IMR-90 (cell line): ENCODE data around the gene CDK5R1. TPM values are rescaled to one million over a fixed set of nuclear protein-coding genes. Genes with fewer than 3 reads are reported as not detected.

ENCODE experiments used
- ATAC-seq: fragments of 200-7000 bp; cut with Tn5 transposase; 2 replicates; pipeline ENCODE4 v1.9.1; 2020; ENCODE audit warnings: low read depth, mild to moderate bottlenecking, moderate library complexity
- BruUV-seq: library from RNA; stranded (reverse); fragments of 400-500 nt; replicated peaks from 2 replicates; lab custom pipeline; 2021; lab: Mats Ljungman, UMichigan
- CTCF ChIA-PET: fragments of 300-600 bp; formaldehyde crosslinking; extraction: SDS; loops from one replicate; lab custom pipeline; 2021; ENCODE audit warnings: antibody characterized with exemption; lab: Yijun Ruan, JAX
- POLR2A ChIA-PET: fragments of 300-600 bp; sonication (Branson Sonifier 250); formaldehyde crosslinking; loops from one replicate; lab custom pipeline; 2022; ENCODE audit warnings: antibody characterized with exemption; ENCODE audit not compliant: unreplicated experiment; lab: Charles Lee
- DNase-seq: peaks from one replicate; pipeline ENCODE4 v3.0.0; 2013
- H2AFZ ChIP-seq: replicated peaks from 2 replicates; pipeline ENCODE3; 2013; ENCODE audit warnings: low read length, mild to moderate bottlenecking; ENCODE audit not compliant: poor library complexity
- H2AK5ac ChIP-seq: 2 replicates; pipeline ENCODE4 v1.6.1; 2013; ENCODE audit warnings: low read depth, low read length, inconsistent platforms
- H2AK9ac ChIP-seq: replicated peaks from 2 replicates; pipeline ENCODE3; 2013; ENCODE audit warnings: mild to moderate bottlenecking, low read depth, low read length, moderate library complexity; ENCODE audit not compliant: poor library complexity
- H2BK120ac ChIP-seq: 2 replicates; pipeline ENCODE4 v1.6.1; 2013; ENCODE audit warnings: low read depth, low read length, inconsistent platforms
- H2BK15ac ChIP-seq: 3 replicates; pipeline ENCODE4 v1.6.1; 2013; ENCODE audit warnings: low read depth, low read length, inconsistent platforms
- H2BK20ac ChIP-seq: 2 replicates; pipeline ENCODE4 v1.6.1; 2013; ENCODE audit warnings: low read depth, mild to moderate bottlenecking, inconsistent platforms, low read length, moderate library complexity
- H2BK5ac ChIP-seq: 2 replicates; pipeline ENCODE4 v1.6.1; 2013; ENCODE audit warnings: mild to moderate bottlenecking, low read depth, low read length, inconsistent platforms; ENCODE audit not compliant: poor library complexity, severe bottlenecking
- H3K14ac ChIP-seq: replicated peaks from 2 replicates; pipeline ENCODE4 v1.6.1; 2013; ENCODE audit warnings: low read depth, low read length, inconsistent platforms
- H3K18ac ChIP-seq: 2 replicates; pipeline ENCODE4 v1.6.1; 2013; ENCODE audit warnings: low read depth, low read length, control low read depth
- H3K23ac ChIP-seq: 2 replicates; pipeline ENCODE4 v1.6.1; 2013; ENCODE audit warnings: low read depth, low read length, inconsistent platforms
- H3K27ac ChIP-seq: 2 replicates; pipeline ENCODE4 v1.5.1; 2013; ENCODE audit warnings: mild to moderate bottlenecking, control low read depth, low read length; ENCODE audit not compliant: insufficient read depth
- H3K27me3 ChIP-seq: 2 replicates; pipeline ENCODE4 v1.6.1; 2013; ENCODE audit warnings: low read length; ENCODE audit not compliant: control insufficient read depth, insufficient read depth
- H3K36me3 ChIP-seq: 2 replicates; pipeline ENCODE4 v1.6.1; 2013; ENCODE audit warnings: low read length, mixed read lengths; ENCODE audit not compliant: control insufficient read depth, insufficient read depth
- H3K4ac ChIP-seq: 2 replicates; pipeline ENCODE4 v1.6.1; 2013; ENCODE audit warnings: low read depth, low read length, inconsistent platforms
- H3K4me1 ChIP-seq: 2 replicates; pipeline ENCODE4 v1.6.1; 2013; ENCODE audit warnings: low read length, mixed read lengths; ENCODE audit not compliant: control insufficient read depth, insufficient read depth
- H3K4me2 ChIP-seq: 2 replicates; pipeline ENCODE4 v1.6.1; 2013; ENCODE audit warnings: low read depth, mild to moderate bottlenecking, control low read depth, low read length, moderate library complexity
- H3K4me3 ChIP-seq: 2 replicates; pipeline ENCODE4 v1.5.1; 2013; ENCODE audit warnings: low read depth, mild to moderate bottlenecking, control low read depth, low read length, moderate library complexity; ENCODE audit not compliant: insufficient read depth
- H3K56ac ChIP-seq: 2 replicates; pipeline ENCODE4 v1.6.1; 2013; ENCODE audit warnings: low read length, inconsistent platforms; ENCODE audit not compliant: insufficient read depth; ENCODE audit errors: extremely low read depth
- H3K79me1 ChIP-seq, 2 experiments: 2 replicates each; pipeline ENCODE4 v1.6.1; 2013; ENCODE audit warnings: low read length in 2 of 2, inconsistent platforms in 1 of 2, low read depth in 1 of 2
- H3K9ac ChIP-seq: 2 replicates; pipeline ENCODE4 v1.6.1; 2013; ENCODE audit warnings: low read depth, low read length, control low read depth
- H3K9me1 ChIP-seq: 2 replicates; pipeline ENCODE4 v1.6.1; 2013; ENCODE audit warnings: low read length, inconsistent platforms; ENCODE audit not compliant: insufficient read depth
- H3K9me3 ChIP-seq: 2 replicates; pipeline ENCODE4 v1.6.1; 2013; ENCODE audit warnings: low read length; ENCODE audit not compliant: control insufficient read depth, insufficient read depth
- H4K20me1 ChIP-seq: 2 replicates; pipeline ENCODE4 v1.6.1; 2013; ENCODE audit warnings: low read length, inconsistent platforms; ENCODE audit not compliant: insufficient read depth
- H4K5ac ChIP-seq: 2 replicates; pipeline ENCODE4 v1.6.1; 2013; ENCODE audit warnings: mild to moderate bottlenecking, low read depth, low read length, control low read depth
- H4K8ac ChIP-seq, 2 experiments: 2 replicates each; pipeline ENCODE4 v1.6.1; 2013; ENCODE audit warnings: low read depth in 2 of 2, low read length in 2 of 2, control low read depth in 1 of 2, inconsistent platforms in 1 of 2
- H4K91ac ChIP-seq: 2 replicates; pipeline ENCODE4 v1.6.1; 2013; ENCODE audit warnings: low read depth, low read length, inconsistent platforms; ENCODE audit not compliant: insufficient read depth
- NFE2L2 ChIP-seq: fragments of 150-350 bp; IDR thresholded peaks from 2 replicates; pipeline ENCODE4 v1.6.1; 2016; ENCODE audit warnings: low read depth, mild to moderate bottlenecking, low read length
- RAD21 ChIP-seq: IDR thresholded peaks from 2 replicates; pipeline ENCODE4 v1.6.1; 2012; ENCODE audit warnings: low read length, improper control_type of control experiment
- RCOR1 ChIP-seq: IDR thresholded peaks from 2 replicates; pipeline ENCODE4 v1.6.1; 2012; ENCODE audit warnings: mild to moderate bottlenecking, low read length, improper control_type of control experiment; ENCODE audit not compliant: insufficient replicate concordance
- WGBS, 2 experiments: methylation state at CpG; one replicate each; pipeline versions ENCODE4 v1.1.5 to v1.1.7; 2013; ENCODE audit warnings: missing lambda C conversion rate in 2 of 2; ENCODE audit not compliant: insufficient read length in 1 of 2; ENCODE audit errors: extremely low coverage in 2 of 2; 5-methylcytosine and 5-hydroxymethylcytosine counted together
- dilution Hi-C: fragments of 300-500 bp; cut with HindIII; formaldehyde crosslinking; loops from one replicate; pipeline ENCODE4 v1.14.3; 2018; ENCODE audit warnings: low sequenced_read_pairs; ENCODE audit not compliant: unreplicated experiment
- in situ Hi-C: fragments of 300-500 bp; cut with MboI; formaldehyde crosslinking; loops from 3 replicates; pipeline ENCODE4 v1.14.3; 2019; ENCODE audit warnings: low sequenced_read_pairs, inconsistent platforms, mixed read lengths
- intact Hi-C: fragments of 100-400 bp; cut with micrococcal nuclease; formaldehyde crosslinking; loops from 2 replicates; pipeline ENCODE4 v1.10.0; 2022
- polyA plus RNA-seq, 3 experiments: library from polyadenylated mRNA; depleted of rRNA; stranded (reverse); fragments of >200 nt; gene quantifications; 2 replicates each; pipeline ENCODE4 v1.2.3, GENCODE V29; 2012; ENCODE audit warnings: low replicate concordance in 1 of 3
- total RNA-seq: library from RNA; depleted of rRNA; stranded (reverse); fragments of >200 nt; gene quantifications from 2 replicates; pipeline ENCODE4 v1.2.3, GENCODE V29; 2012
- TF ChIP-seq, protein P1 (sequence below): conservative IDR thresholded peaks from 2 replicates; pipeline ENCODE4 v1.5.1; 2012; ENCODE audit warnings: mild to moderate bottlenecking, low read depth, low read length, improper control_type of control experiment

CDK5R1 gene
- total and polyA plus RNA-seq, 2 of the 4 experiments (the other 2 are of a cell fraction), result 0.36 to 0.74 TPM

DNA sequence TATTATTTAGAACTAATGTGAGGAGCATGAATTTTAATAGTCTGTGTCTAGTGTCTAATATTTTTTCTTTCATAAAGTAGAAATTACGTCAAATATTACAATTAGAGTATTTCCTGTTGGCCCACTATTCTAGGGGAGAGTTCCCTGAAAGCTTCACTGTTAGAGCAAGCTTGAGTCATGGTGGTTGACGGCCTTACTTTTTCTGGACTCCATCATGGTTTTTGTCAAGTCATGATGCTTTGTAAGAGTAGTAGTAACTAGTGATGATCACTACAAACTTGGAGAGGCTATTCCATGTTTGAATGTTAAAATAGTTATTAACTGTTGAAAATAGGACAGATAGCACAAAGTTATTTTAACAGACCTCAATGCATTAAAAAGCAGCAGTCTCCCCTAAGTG, 40.8 kb upstream of the CDK5R1 start:
- DNase-seq (peak; percentile 57), ATAC-seq (no peak)
- Histone ChIP-seq H3K14ac (no peak overlapping the region), H3K4ac (no peak overlapping the region), H3K4me3 (no peak overlapping the region), H4K5ac (no peak overlapping the region), H3K79me1 (peaks cover 21 to 27% of the 10 kb centered on the region in 2 experiments), H2AK5ac (no peak overlapping the region), H4K91ac (no peak overlapping the region), H3K9me1 (0 out of 2 replicates have a peak, but pooled peaks cover 3% of the 10 kb centered on the region), H2BK120ac (no peak overlapping the region), H3K36me3 (peaks cover 13% of the 10 kb centered on the region), H3K23ac (peak overlapping the region; percentile 53; the same call in 1 of the 2 replicates), H2AFZ (no peak overlapping the region), H3K56ac (no peak overlapping the region), H4K20me1 (peaks cover 27% of the 10 kb centered on the region; the same call in 1 of the 2 replicates), H2BK20ac (no peak overlapping the region), H3K4me1 (peaks cover 6% of the 10 kb centered on the region), H3K18ac (no peak overlapping the region), H3K4me2 (peak overlapping the region; percentile 98; the same call in 1 of the 2 replicates), H3K27ac (no peak overlapping the region), H2BK5ac (no peak overlapping the region), H2BK15ac (no peak overlapping the region), H2AK9ac (no peak overlapping the region), H3K9me3 (no peaks in the 10 kb centered on the region), H3K9ac (no peak overlapping the region), H3K27me3 (peaks cover 6% of the 10 kb centered on the region; the same call in 1 of the 2 replicates), H4K8ac (no peak overlapping the region)
- TF ChIP-seq, protein P1, sequence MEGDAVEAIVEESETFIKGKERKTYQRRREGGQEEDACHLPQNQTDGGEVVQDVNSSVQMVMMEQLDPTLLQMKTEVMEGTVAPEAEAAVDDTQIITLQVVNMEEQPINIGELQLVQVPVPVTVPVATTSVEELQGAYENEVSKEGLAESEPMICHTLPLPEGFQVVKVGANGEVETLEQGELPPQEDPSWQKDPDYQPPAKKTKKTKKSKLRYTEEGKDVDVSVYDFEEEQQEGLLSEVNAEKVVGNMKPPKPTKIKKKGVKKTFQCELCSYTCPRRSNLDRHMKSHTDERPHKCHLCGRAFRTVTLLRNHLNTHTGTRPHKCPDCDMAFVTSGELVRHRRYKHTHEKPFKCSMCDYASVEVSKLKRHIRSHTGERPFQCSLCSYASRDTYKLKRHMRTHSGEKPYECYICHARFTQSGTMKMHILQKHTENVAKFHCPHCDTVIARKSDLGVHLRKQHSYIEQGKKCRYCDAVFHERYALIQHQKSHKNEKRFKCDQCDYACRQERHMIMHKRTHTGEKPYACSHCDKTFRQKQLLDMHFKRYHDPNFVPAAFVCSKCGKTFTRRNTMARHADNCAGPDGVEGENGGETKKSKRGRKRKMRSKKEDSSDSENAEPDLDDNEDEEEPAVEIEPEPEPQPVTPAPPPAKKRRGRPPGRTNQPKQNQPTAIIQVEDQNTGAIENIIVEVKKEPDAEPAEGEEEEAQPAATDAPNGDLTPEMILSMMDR, result no peak
- TF ChIP-seq RAD21, result no peak
- TF ChIP-seq RCOR1, result no peak
- peak; percentile 76 for TF ChIP-seq NFE2L2
- TSS peak; percentile 20 for BruUV-seq
- ChIA-PET POLR2A (interaction anchor here (0.6 kb wide), 1 partner anchor 15 kb away, joined by 10 read pairs; no protein-coding TSS in a partner anchor), CTCF (interaction anchor here (1.0 kb wide), 1 partner anchor 16 kb away, joined by 4 read pairs; no protein-coding TSS in a partner anchor)
- in situ Hi-C loops, result no loop called here
- intact Hi-C loops, result loop anchor here (10.0 kb wide), 1 partner anchor 191 kb away; no protein-coding TSS in a partner anchor
- dilution Hi-C loops, result no loop called here
- WGBS, 2 experiments, result 33% methylated on average over 1 of the region's 2 CpGs; no CpG with 5 or more reads in 1 of the 2 experiments
